ENCODE data around the gene OPCML.

The OPCML gene

DNA sequence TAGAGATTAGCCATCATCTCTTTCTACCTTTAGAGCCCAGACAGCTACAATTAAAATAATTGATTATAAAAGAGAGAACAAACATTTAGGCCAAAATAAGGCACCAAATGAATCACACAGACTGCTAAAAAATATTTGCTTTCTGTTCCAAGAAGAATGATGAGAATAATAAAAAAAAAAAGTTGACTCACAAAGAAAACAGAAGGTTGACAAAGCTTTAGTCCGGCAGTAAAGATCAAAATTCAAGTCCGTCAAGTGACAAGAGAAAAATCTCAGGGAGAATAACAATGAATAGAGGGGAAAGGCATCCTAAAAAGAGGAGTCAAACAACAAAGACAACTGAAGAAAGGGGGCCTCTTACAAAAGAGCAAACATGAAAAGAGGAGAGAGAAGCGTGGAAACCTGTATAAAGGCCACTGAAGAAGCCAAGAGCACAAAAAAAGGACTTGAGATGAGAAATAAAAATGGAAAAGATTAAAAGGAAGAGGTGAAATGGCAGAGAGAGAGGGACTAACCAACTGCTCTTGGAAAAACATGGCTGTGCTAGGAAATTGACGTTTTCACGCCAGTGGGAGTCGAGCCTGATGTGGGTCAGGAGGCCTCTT is 910.2 kb downstream of the OPCML start:
- no peaks in the 10 kb centered on the region for H3K27me3 ChIP-seq (ENCODE audit: control insufficient read depth, insufficient read depth, low read length, poor library complexity, severe bottlenecking)
- no peak overlapping the region for H3K4me3 ChIP-seq (ENCODE audit: insufficient read depth, low read depth, low read length)
- no peak overlapping the region for H3K27ac ChIP-seq (ENCODE audit: insufficient read depth, low read depth, low read length, poor library complexity, severe bottlenecking)
- no peaks in the 10 kb centered on the region for H3K4me1 ChIP-seq (ENCODE audit: control insufficient read depth, insufficient read depth, low read length)
- no peaks in the 10 kb centered on the region for H3K36me3 ChIP-seq (ENCODE audit: control insufficient read depth, insufficient read depth, low read length)
- WGBS, 2 experiments: 56 to 60% methylated on average over 6 of the region's 6 CpGs
- H3K9me3 ChIP-seq (ENCODE audit: control insufficient read depth, low read length): no peaks in the 10 kb centered on the region

DNA sequence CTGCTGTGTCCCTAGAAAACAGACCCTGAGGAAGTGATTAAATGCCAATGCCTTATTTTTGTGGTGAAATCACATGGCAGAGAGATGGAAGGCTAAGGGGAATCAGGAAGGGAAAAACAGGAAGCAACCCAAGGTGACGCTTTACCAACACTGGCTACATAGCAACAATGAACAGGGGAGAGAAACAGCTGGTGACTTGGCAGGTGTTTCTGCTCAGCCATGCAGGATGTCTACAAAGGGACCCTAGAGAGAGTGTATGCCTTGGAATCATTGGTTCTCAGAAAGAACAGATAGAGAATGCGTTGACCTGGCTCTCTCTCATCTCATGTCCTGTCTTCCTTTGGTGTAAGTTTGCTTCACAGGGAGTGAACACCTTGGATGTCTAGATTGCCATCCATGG is 911.9 kb downstream of the OPCML start:
- WGBS, 2 experiments: 95 to 100% methylated on average over 2 of the region's 2 CpGs
- Histone ChIP-seq H3K27me3 (ENCODE audit: control insufficient read depth, insufficient read depth, low read length, poor library complexity, severe bottlenecking) (no peaks in the 10 kb centered on the region), H3K9me3 (ENCODE audit: control insufficient read depth, low read length) (no peaks in the 10 kb centered on the region), H3K36me3 (ENCODE audit: control insufficient read depth, insufficient read depth, low read length) (no peaks in the 10 kb centered on the region), H3K27ac (ENCODE audit: insufficient read depth, low read depth, low read length, poor library complexity, severe bottlenecking) (no peak overlapping the region), H3K4me3 (ENCODE audit: insufficient read depth, low read depth, low read length) (no peak overlapping the region), H3K4me1 (ENCODE audit: control insufficient read depth, insufficient read depth, low read length) (no peaks in the 10 kb centered on the region)

DNA sequence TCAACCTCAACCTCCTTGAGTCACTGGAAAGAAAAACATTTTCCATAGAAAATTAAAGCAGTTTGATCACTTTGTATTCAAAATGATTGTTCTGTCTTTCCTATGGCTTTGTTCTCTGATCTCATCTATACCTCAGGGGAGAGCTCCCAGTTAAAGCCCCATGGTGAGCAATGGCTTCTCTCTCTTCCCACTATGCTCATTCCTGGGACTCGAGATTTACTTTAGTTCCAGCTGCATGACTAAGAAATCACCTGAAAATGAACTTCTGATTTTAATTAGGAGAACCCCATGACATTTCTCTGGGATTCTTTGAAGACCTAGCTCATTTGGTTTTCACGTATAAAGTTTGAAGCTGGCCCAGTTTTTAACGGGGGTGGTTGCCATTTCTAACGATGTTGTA is 921.5 kb downstream of the OPCML start:
- 92% methylated on average over 4 of the region's 4 CpGs for WGBS, 2 experiments
- no peak overlapping the region for H3K27ac ChIP-seq (ENCODE audit: insufficient read depth, low read depth, low read length, poor library complexity, severe bottlenecking)
- no peaks in the 10 kb centered on the region for H3K4me1 ChIP-seq (ENCODE audit: control insufficient read depth, insufficient read depth, low read length)
- H3K4me3 ChIP-seq (ENCODE audit: insufficient read depth, low read depth, low read length): no peak overlapping the region
- no peaks in the 10 kb centered on the region for H3K27me3 ChIP-seq (ENCODE audit: control insufficient read depth, insufficient read depth, low read length, poor library complexity, severe bottlenecking)
- no peaks in the 10 kb centered on the region for H3K36me3 ChIP-seq (ENCODE audit: control insufficient read depth, insufficient read depth, low read length)
- H3K9me3 ChIP-seq (ENCODE audit: control insufficient read depth, low read length): no peaks in the 10 kb centered on the region

DNA sequence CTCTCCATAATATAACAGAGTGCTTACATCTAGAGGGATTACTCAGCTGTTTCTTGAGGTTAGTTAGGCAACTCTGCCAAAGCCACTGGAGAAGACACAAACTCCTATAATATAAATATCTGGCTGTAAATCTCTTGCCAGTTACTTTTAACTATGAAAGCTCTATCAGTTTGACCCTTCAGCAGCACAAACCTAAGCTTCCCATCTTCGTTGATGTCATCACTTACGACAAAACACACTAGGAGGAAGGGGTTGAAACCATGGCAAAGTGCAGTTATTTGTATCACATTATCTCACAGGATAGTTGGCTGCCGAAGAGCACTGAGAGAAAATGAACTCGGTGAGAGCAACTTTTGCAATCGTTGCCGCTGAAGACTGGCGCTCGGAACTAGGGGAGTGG is 922.1 kb downstream of the OPCML start:
- Histone ChIP-seq H3K4me1 (ENCODE audit: control insufficient read depth, insufficient read depth, low read length) (no peaks in the 10 kb centered on the region), H3K9me3 (ENCODE audit: control insufficient read depth, low read length) (no peaks in the 10 kb centered on the region), H3K4me3 (ENCODE audit: insufficient read depth, low read depth, low read length) (no peak overlapping the region), H3K36me3 (ENCODE audit: control insufficient read depth, insufficient read depth, low read length) (no peaks in the 10 kb centered on the region), H3K27ac (ENCODE audit: insufficient read depth, low read depth, low read length, poor library complexity, severe bottlenecking) (no peak overlapping the region), H3K27me3 (ENCODE audit: control insufficient read depth, insufficient read depth, low read length, poor library complexity, severe bottlenecking) (no peaks in the 10 kb centered on the region)
- 93% methylated on average over 8 of the region's 8 CpGs for WGBS, 2 experiments

DNA sequence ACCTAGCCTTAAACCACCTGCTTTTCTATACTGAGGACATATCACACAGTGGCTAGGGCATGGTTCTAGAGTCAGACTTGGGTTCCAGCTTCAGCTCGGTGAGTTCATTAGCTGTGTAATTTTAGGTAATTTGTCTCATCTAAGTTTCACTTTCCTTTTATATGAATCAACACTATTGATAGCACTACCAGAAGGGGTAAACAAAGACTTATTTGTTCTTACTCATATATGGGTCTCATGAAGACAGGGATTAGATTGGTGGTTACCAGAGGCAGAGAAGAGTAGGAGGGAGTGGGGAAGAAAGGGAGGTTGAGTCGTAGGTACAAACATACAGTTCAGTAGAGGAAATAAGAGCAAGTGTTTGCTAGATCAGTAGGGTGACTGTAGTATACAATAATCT is 924.7 kb downstream of the OPCML start:
- H3K27me3 ChIP-seq (ENCODE audit: control insufficient read depth, insufficient read depth, low read length, poor library complexity, severe bottlenecking): no peaks in the 10 kb centered on the region
- no peaks in the 10 kb centered on the region for H3K9me3 ChIP-seq (ENCODE audit: control insufficient read depth, low read length)
- no peaks in the 10 kb centered on the region for H3K36me3 ChIP-seq (ENCODE audit: control insufficient read depth, insufficient read depth, low read length)
- WGBS, 2 experiments: 90 to 98% methylated on average over 1 to 2 of the region's 2 CpGs
- H3K27ac ChIP-seq (ENCODE audit: insufficient read depth, low read depth, low read length, poor library complexity, severe bottlenecking): no peak overlapping the region
- H3K4me3 ChIP-seq (ENCODE audit: insufficient read depth, low read depth, low read length): no peak overlapping the region
- no peaks in the 10 kb centered on the region for H3K4me1 ChIP-seq (ENCODE audit: control insufficient read depth, insufficient read depth, low read length)

DNA sequence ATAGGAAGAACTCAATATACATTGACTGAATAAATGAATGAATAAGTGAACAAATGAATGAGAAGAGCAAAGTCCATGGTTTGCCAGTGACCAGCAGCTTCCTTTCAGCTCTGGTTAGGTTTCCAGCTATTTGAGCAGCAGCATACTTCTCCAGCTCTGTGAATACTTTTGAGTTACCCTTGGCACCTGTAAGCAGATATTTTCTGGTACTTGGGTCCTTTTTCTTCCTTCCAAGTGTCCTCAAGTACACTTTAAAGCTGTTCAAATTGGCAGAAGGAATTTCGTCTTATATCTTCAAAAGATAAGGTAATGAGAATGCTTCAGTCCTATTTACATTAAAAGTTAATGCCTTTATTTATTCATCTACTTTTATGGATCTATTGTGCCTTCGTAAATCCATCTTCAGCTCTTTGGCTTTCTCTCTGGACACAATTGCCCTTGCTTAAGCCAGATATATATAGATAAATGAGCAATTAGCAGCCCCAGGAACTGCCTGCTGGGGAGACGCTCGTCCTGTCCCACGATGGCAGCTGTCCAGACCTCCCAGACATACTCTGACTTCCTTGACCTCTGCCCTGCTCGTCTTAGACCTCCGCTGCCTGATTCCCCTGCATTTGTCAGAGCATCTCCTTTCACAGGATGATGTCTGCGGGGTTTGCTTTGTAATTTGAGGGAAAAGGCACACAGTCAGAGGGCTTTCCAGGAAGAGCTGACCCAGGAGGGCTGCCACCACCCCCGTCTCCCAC is 926.3 kb downstream of the OPCML start:
- 68 to 72% methylated on average over 8 to 9 of the region's 9 CpGs for WGBS, 2 experiments
- Histone ChIP-seq H3K4me3 (ENCODE audit: insufficient read depth, low read depth, low read length) (no peak overlapping the region), H3K27ac (ENCODE audit: insufficient read depth, low read depth, low read length, poor library complexity, severe bottlenecking) (no peak overlapping the region)

DNA sequence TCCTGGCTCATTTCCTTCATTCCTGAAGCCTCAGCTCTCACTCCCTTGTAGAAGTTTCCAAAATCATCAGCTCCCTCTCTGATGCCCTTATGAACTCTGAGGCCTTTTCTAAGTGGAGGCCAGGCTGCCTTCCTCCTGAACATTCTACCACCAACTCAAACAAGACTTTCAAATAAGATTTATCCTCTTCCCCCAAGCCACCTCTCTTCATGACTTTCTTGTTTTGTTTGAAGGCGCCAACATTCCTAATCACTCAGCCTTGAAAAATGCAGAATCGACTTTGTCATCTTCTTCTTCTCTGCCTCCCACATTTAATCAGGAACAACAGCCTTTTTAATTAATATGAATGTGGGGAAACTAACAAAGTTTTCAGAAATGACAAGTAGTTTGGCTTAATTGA is 927.9 kb downstream of the OPCML start:
- Histone ChIP-seq H3K36me3 (ENCODE audit: control insufficient read depth, insufficient read depth, low read length) (no peaks in the 10 kb centered on the region), H3K27me3 (ENCODE audit: control insufficient read depth, insufficient read depth, low read length, poor library complexity, severe bottlenecking) (no peaks in the 10 kb centered on the region), H3K4me1 (ENCODE audit: control insufficient read depth, insufficient read depth, low read length) (no peaks in the 10 kb centered on the region), H3K27ac (ENCODE audit: insufficient read depth, low read depth, low read length, poor library complexity, severe bottlenecking) (no peak overlapping the region), H3K9me3 (ENCODE audit: control insufficient read depth, low read length) (no peaks in the 10 kb centered on the region), H3K4me3 (ENCODE audit: insufficient read depth, low read depth, low read length) (no peak overlapping the region)
- 85 to 92% methylated on average over 2 of the region's 2 CpGs for WGBS, 2 experiments

More for the DNA sequence above, 926.3 kb downstream of the OPCML start:
- H3K27me3 ChIP-seq (ENCODE audit: control insufficient read depth, insufficient read depth, low read length, poor library complexity, severe bottlenecking): no peaks in the 10 kb centered on the region
- no peaks in the 10 kb centered on the region for H3K36me3 ChIP-seq (ENCODE audit: control insufficient read depth, insufficient read depth, low read length)
- no peaks in the 10 kb centered on the region for H3K9me3 ChIP-seq (ENCODE audit: control insufficient read depth, low read length)
- no peaks in the 10 kb centered on the region for H3K4me1 ChIP-seq (ENCODE audit: control insufficient read depth, insufficient read depth, low read length)

DNA sequence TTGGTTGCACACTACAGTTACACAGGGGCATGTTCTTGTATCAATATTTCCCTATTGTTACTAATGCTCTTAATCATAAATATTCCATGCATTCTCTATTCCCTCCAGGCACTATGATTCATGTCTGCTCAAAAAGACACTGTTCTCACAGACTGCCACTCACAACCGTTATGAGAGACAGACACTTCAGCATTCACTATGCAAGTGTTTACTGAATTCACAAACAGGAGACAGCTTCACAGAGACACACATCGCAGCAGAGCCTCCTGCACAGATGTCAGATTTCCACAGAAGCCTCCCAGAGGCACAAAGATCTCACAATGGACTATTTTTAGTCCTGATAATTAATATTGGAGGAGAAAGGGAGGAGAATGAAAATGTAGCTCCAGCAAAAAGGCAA is 930.4 kb downstream of the OPCML start:
- H3K9me3 ChIP-seq (ENCODE audit: control insufficient read depth, low read length): no peaks in the 10 kb centered on the region
- H3K27ac ChIP-seq (ENCODE audit: insufficient read depth, low read depth, low read length, poor library complexity, severe bottlenecking): no peak overlapping the region
- H3K27me3 ChIP-seq (ENCODE audit: control insufficient read depth, insufficient read depth, low read length, poor library complexity, severe bottlenecking): no peaks in the 10 kb centered on the region
- no peaks in the 10 kb centered on the region for H3K4me1 ChIP-seq (ENCODE audit: control insufficient read depth, insufficient read depth, low read length)
- no peak overlapping the region for H3K4me3 ChIP-seq (ENCODE audit: insufficient read depth, low read depth, low read length)
- no peaks in the 10 kb centered on the region for H3K36me3 ChIP-seq (ENCODE audit: control insufficient read depth, insufficient read depth, low read length)
- WGBS, 2 experiments: 96 to 98% methylated on average over 2 of the region's 2 CpGs

DNA sequence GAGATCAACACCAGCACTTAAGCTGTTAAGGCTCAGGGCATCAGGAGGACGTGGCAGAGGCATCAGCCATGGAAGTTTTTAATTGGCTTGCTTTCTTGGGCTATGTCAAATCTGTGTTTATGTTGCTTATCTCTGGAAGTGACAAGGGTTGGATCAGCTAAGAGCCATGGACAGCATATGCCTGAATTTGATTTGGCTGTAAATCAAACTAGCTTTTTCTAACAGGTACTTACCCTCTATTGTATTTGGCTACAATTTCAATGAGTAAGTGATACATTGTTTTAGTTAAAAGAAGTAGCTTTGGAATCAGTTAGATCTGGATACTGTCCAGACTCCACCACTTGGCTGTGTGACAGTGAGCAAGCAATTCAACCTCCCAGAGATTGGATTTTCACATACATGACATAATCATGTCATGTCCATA is 936.6 kb downstream of the OPCML start:
- H3K27me3 ChIP-seq (ENCODE audit: control insufficient read depth, insufficient read depth, low read length, poor library complexity, severe bottlenecking): no peaks in the 10 kb centered on the region
- H3K36me3 ChIP-seq (ENCODE audit: control insufficient read depth, insufficient read depth, low read length): no peaks in the 10 kb centered on the region
- H3K4me1 ChIP-seq (ENCODE audit: control insufficient read depth, insufficient read depth, low read length): no peaks in the 10 kb centered on the region
- H3K4me3 ChIP-seq (ENCODE audit: insufficient read depth, low read depth, low read length): no peak overlapping the region
- WGBS, 2 experiments: 85 to 87% methylated on average over 1 of the region's 1 CpG
- no peaks in the 10 kb centered on the region for H3K9me3 ChIP-seq (ENCODE audit: control insufficient read depth, low read length)
- H3K27ac ChIP-seq (ENCODE audit: insufficient read depth, low read depth, low read length, poor library complexity, severe bottlenecking): no peak overlapping the region

DNA sequence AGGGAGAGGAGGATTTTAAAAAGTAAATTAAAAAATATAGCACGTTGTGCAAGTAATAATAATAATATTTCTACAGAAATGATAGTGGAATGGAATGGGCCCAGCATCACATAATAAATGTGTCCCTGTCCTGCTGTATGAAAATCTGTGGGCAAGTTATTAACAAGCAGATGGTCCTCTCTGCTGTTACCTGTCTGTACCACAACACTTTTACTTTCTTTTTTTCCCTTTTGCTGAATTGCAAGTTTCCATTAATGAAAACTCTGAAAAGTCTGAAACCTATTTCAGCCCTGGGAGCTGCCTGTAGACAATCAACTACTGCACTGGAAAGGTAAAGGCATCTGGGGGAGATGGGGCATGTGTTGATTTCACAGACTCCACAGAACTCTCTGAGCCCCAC is 937.1 kb downstream of the OPCML start:
- Histone ChIP-seq H3K4me3 (ENCODE audit: insufficient read depth, low read depth, low read length) (no peak overlapping the region), H3K9me3 (ENCODE audit: control insufficient read depth, low read length) (no peaks in the 10 kb centered on the region), H3K27me3 (ENCODE audit: control insufficient read depth, insufficient read depth, low read length, poor library complexity, severe bottlenecking) (no peaks in the 10 kb centered on the region), H3K4me1 (ENCODE audit: control insufficient read depth, insufficient read depth, low read length) (no peaks in the 10 kb centered on the region), H3K36me3 (ENCODE audit: control insufficient read depth, insufficient read depth, low read length) (no peaks in the 10 kb centered on the region), H3K27ac (ENCODE audit: insufficient read depth, low read depth, low read length, poor library complexity, severe bottlenecking) (no peak overlapping the region)
- WGBS, 2 experiments: 60 to 83% methylated on average over 1 of the region's 1 CpG
